GM21360 (cell line): ENCODE measurements around the gene SENP3.
"Not testable (repeated sequence)": the region's sequence is repeated elsewhere in the genome, so short reads cannot be mapped to it uniquely, and the experiment has no call there.

ENCODE experiments used
- ATAC-seq: cut with Tn5 transposase; IDR thresholded peaks from one replicate; pipeline ENCODE4 v1.9.1; 2021; ENCODE audit warnings: mild to moderate bottlenecking, moderate library complexity; ENCODE audit not compliant: unreplicated experiment

Gene SENP3

DNA sequence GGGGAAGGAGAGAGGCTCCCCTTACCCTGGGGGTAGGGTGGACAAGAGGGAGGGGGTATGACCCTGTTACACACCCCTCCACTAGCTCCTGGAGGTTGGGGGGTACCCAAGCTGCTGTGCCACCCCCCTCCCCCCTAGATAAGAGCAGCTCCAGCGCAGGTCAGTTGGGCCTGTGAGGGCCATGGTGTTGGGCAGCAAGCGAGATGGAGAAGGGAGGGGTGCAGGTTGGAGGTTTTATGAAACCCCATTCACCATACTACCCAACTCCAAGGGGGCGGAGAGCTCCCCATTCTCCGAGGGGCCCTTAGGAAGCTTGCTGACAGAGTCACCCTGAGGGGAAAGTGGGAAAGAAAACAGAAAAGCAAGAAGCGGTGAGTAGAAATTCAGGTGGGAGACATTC is 29.9 kb downstream of the SENP3 start:
- no peak for ATAC-seq

DNA sequence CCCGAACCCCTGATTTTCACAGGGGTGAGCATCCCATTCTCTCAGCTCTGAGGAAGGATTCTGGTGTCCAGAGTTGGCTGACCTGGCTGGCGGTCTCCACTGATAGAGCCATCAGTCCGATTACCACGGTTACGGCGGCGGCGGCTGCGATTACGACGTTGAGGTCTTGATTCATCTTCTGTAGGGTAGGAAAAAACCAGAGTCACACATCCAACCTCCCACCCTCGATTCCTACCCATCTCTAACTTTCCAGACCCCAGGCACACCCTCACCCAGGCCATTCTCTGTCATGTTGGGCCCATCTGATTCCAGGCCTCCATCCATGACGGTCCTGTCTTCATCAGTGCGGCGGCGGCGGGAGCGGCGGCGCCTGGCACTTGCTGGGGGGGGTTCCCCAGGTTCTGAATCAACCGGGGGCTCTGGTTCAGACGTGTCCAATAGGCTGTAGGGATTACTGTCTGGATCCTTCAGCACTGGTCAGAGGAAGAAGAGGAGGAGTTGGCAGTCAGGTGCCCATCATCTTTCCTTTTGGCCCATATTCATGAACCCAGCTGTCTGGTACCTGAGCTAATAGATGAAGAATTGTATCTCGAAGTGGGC is 30.8 kb downstream of the SENP3 start:
- ATAC-seq: no peak

DNA sequence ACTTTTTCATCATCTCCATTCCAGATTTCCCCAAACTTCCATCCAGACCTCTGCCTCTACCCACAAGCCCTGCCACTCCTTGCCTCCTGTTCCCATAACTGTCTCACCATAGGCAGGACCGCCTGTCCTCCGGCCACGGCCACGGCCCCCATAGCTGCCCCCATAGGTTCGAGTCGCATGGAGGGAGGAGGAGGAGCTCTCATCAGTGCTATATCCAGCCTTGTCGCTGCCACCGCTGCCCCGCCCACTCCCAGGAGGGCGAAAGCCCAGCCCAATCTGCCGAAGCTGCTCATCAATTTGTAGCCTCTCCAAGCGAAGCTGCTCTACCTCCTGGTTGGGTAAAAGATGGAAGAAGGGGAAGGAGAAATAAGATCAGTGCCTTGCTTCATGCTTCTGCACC is 31.6 kb downstream of the SENP3 start:
- no peak for ATAC-seq

DNA sequence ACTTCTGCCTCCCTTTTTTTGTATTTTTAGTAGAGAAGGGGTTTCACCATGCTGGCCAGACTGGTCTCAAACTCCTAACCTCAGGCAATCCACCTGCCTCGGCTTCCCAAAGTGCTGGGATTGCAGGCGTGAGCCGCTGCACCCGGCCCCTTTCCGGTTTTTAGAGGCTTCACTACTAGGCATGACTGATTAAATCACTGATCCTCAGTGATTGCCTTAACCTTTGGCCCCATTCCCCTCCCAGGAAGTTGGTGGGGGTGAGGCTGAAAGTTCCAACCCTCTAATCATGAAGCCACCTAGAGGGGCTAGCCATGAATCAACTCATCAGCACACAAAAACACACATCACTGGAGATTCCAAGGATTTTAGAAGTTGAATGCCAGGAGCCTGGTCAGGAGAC is 35.8 kb downstream of the SENP3 start:
- not testable (repeated sequence) for ATAC-seq

DNA sequence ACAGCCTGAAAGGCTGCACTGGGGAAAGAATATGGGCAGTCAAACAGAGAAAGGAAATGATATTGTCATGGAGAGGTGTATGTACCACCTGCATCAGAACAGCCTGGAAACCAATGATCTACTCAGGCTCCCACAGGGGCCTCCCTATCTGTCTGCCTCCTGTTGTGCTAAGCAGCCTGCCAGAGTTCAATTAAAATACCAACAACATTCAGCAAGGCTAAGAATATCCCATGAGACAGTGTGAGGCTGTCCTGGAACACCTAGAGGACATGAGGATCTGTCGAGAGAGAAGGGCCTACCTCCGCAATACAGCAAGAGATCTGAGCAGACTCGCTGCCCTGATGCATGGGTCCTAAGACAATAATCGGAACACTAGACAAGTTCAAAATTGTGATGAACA is 44.6 kb downstream of the SENP3 start:
- no peak for ATAC-seq

DNA sequence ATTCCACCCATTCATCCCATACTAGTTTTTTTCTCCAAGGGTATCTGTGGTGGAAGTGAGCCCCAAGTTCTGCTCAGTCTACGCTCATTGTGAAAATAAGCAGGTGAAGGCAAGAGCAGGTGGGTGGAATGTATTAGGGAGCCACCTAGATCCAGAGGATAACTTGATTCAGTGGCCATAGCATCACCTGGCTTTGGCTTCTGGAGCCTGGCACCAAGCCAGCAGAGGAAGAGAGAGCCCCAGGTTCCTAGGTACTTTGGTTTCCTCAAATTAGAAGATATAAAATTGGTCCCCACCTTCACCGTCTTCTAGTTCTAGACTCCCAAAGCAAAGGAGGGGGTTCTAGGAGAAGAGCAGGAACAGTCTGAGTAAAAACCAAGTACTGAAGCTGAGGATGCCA is 48.9 kb downstream of the SENP3 start:
- ATAC-seq: no peak

DNA sequence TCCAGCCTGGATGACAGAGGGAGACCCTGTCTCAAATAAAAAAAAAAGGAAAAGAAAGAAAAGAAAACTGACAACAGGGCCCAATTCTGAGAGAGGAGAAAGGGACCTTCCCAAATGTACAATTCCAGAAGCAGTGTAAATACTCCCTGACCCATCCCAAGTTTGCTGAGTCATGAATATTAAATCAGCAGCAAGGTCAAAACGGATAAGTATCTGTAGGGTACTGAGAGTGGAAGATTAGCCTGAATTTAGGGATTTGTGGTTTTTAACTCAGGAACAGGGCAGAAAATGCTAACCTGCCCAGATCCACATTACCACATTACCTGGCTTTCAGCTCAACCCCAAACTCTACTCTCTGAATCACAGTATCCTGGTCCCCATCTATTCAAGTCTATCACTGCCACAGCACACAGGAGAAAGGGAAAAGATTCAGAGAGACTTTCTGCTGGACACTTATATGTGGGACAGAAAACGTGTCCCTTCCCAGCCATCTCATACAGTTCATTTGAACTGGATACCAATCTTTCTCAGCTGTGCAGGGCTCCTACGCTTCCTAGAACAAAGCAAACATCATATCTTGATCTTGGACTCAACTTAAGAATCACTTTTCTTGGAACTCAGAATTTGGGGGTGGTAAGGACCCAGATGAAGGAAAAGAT is 50.0 kb downstream of the SENP3 start:
- no peak for ATAC-seq

DNA sequence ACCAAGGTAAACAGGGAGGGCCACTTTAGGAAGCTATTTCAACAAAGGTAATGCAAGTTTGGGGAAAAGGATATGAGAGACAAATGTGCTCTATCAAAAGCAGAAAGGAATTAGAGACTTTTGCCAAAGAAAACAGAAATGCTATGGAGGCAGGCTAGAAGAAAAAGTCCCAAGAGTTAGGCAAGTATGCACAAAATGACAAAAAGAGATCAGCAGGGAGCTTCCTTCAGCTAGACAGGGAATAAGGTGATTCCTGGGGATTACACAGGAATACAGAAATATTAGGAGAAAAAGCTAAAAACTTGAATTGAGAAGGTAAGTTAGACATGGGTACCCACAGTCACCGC is 50.5 kb downstream of the SENP3 start:
- no peak for ATAC-seq

DNA sequence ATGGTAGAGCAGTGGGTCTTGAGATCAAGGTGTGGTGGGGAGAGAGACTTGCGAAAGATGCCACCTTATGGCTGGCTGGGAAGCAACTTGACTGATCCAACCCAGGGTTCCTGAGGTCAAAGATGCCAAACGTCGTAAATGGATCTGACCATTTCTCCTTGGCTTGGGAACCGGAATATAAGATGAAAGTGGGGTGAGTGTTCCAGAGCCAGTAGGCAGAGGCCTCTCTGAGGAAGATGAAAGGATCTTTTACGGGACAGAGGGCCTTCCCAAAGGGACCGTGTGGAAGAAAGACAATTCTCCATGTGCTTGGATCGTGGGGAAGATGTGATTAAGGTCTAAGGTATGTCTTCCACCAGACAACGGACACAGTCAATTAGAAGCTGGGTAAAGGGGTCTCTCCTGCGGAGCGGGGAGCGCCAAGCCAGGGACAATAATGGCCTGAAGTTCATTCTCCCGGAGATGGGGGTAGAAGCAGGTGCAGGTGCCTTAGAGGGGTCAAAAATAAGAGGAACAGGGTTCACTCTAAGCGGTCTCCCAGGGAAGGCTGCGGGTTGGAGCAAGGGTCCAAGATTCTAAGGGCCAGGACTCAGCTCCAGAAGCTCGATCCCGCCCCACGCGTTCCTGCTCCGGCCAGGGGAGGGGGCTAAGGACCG is 52.2 kb downstream of the SENP3 start:
- no peak for ATAC-seq

DNA sequence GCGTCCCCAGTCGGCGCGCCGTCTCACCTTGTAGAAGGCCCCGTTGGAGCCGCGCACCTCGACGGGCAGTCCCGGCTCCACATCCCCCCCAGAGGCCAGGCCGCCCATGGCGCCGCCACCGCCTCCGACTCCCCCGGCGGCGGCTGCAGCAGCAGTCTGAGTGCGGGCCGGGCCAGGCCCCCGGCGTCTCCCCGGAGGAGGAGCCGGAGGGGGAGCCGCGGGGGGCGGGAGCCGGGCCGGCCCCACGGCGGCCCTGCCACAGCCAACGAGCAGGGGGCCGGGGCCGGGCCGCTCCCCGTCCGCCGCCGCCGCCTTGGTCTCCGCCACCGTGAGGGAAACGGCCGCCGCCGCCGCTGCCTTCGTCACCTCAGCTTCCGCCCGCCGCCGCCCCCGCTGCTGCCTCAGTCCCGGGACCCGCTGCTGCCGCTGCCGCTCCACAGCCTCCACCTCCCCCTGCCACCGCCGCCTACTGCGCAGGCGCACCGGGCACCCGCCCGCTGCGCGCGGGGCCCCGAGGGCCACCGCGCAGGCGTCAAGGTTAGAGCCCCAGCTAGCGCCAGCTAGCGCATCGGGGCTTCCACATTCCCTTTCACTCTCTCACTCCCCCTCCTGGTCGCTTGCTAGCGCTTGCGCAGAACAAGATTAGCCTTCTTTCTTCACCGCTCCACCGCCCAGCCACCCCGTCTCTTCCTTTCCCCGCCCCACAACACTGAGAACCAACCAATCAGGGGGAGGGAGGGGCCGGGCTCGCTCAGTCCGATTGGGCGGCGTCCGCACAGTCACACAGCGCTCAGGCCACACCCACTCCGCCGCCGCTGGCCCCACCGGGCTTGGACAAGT is 52.9 kb downstream of the SENP3 start, which contains the start of gene FXR2:
Gene FXR2, minus strand, starts transcription at position 473 of the 840 bp plus-strand sequence. Its CDS starts 365 bp downstream, at position 108.
- peak; percentile 78 for ATAC-seq

DNA sequence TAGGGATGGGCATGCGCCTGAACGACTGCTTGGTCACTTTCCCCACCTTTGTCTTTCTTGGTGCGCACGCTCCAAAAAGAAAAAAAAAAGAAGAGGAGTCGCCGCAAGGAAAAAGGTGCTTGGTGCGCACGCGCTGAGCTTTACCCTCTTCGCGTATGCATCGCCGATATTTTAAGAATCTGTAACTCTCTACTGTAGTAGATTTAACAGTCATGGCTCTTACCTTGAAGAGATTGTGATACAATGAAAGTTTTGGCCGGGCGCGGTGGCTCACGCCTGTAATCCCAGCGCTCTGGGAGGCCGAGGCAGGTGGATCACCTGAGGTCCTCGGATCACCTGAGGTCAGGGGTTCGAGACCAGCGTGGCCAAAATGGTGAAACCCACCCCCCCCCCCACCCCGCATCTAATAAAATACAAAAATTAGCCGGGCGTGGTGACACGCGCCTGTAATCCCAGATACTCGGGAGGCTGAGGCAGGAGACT is 53.6 kb downstream of the SENP3 start:
- ATAC-seq: no peak

DNA sequence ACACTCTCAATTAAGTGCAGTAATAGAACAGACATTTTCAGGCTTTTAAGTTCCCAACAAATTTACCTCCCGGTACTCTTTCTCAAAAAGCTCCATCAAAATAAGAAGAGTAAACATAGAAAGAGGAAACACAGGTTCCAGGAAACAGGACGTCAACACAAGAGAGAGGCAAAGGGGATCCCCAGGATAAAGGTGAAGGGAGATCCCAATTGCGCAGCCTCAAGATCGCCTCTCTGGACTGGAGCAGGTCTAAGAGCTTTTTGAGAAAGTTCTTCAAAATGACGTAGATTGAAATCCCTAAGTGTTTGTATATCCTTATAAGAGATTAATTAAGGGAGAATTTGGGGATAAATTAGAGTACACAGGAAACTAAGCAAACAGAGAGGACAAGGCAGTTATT is 56.9 kb downstream of the SENP3 start:
- ATAC-seq: no peak

DNA sequence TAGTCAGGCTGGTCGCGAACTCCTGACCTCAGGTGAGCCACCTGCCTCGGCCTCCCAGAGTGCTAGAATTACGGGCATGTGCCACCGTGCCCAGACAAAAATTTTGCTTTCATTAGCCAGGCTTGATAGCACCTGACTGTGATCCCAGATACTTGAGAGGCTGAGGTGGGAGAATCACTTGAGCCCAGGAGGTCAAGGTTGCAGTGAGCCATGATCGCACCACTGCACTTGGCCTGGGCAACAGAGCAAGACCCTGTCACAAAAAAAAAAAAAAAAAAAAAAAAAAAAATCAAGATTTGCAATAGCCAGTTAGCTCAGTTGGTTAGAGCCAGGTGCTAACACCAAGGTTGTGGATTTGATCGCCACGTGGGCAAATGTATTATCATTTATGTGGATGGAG is 59.1 kb downstream of the SENP3 start:
- ATAC-seq: no peak
